IMR-90 (cell line): Measurements from ENCODE around the gene TNKS2. TPM values are rescaled to one million over a fixed set of nuclear protein-coding genes. Genes with fewer than 3 reads are reported as not detected.

Source experiments
- ATAC-seq: fragments of 200-7000 bp; cut with Tn5 transposase; 2 replicates; pipeline ENCODE4 v1.9.1; 2020; ENCODE audit warnings: low read depth, mild to moderate bottlenecking, moderate library complexity
- BruUV-seq: library from RNA; stranded (reverse); fragments of 400-500 nt; replicated peaks from 2 replicates; lab custom pipeline; 2021; lab: Mats Ljungman, UMichigan
- CTCF ChIA-PET: fragments of 300-600 bp; formaldehyde crosslinking; extraction: SDS; loops from one replicate; lab custom pipeline; 2021; ENCODE audit warnings: antibody characterized with exemption; lab: Yijun Ruan, JAX
- POLR2A ChIA-PET: fragments of 300-600 bp; sonication (Branson Sonifier 250); formaldehyde crosslinking; loops from one replicate; lab custom pipeline; 2022; ENCODE audit warnings: antibody characterized with exemption; ENCODE audit not compliant: unreplicated experiment; lab: Charles Lee
- DNase-seq: peaks from one replicate; pipeline ENCODE4 v3.0.0; 2013
- H2AFZ ChIP-seq: replicated peaks from 2 replicates; pipeline ENCODE3; 2013; ENCODE audit warnings: low read length, mild to moderate bottlenecking; ENCODE audit not compliant: poor library complexity
- H2AK5ac ChIP-seq: 2 replicates; pipeline ENCODE4 v1.6.1; 2013; ENCODE audit warnings: low read depth, low read length, inconsistent platforms
- H2AK9ac ChIP-seq: replicated peaks from 2 replicates; pipeline ENCODE3; 2013; ENCODE audit warnings: mild to moderate bottlenecking, low read depth, low read length, moderate library complexity; ENCODE audit not compliant: poor library complexity
- H2BK120ac ChIP-seq: 2 replicates; pipeline ENCODE4 v1.6.1; 2013; ENCODE audit warnings: low read depth, low read length, inconsistent platforms
- H2BK15ac ChIP-seq: 3 replicates; pipeline ENCODE4 v1.6.1; 2013; ENCODE audit warnings: low read depth, low read length, inconsistent platforms
- H2BK20ac ChIP-seq: 2 replicates; pipeline ENCODE4 v1.6.1; 2013; ENCODE audit warnings: low read depth, mild to moderate bottlenecking, inconsistent platforms, low read length, moderate library complexity
- H2BK5ac ChIP-seq: 2 replicates; pipeline ENCODE4 v1.6.1; 2013; ENCODE audit warnings: mild to moderate bottlenecking, low read depth, low read length, inconsistent platforms; ENCODE audit not compliant: poor library complexity, severe bottlenecking
- H3K14ac ChIP-seq: replicated peaks from 2 replicates; pipeline ENCODE4 v1.6.1; 2013; ENCODE audit warnings: low read depth, low read length, inconsistent platforms
- H3K18ac ChIP-seq: 2 replicates; pipeline ENCODE4 v1.6.1; 2013; ENCODE audit warnings: low read depth, low read length, control low read depth
- H3K23ac ChIP-seq: 2 replicates; pipeline ENCODE4 v1.6.1; 2013; ENCODE audit warnings: low read depth, low read length, inconsistent platforms
- H3K27ac ChIP-seq: 2 replicates; pipeline ENCODE4 v1.5.1; 2013; ENCODE audit warnings: mild to moderate bottlenecking, control low read depth, low read length; ENCODE audit not compliant: insufficient read depth
- H3K27me3 ChIP-seq: 2 replicates; pipeline ENCODE4 v1.6.1; 2013; ENCODE audit warnings: low read length; ENCODE audit not compliant: control insufficient read depth, insufficient read depth
- H3K36me3 ChIP-seq: 2 replicates; pipeline ENCODE4 v1.6.1; 2013; ENCODE audit warnings: low read length, mixed read lengths; ENCODE audit not compliant: control insufficient read depth, insufficient read depth
- H3K4ac ChIP-seq: 2 replicates; pipeline ENCODE4 v1.6.1; 2013; ENCODE audit warnings: low read depth, low read length, inconsistent platforms
- H3K4me1 ChIP-seq: 2 replicates; pipeline ENCODE4 v1.6.1; 2013; ENCODE audit warnings: low read length, mixed read lengths; ENCODE audit not compliant: control insufficient read depth, insufficient read depth
- H3K4me2 ChIP-seq: 2 replicates; pipeline ENCODE4 v1.6.1; 2013; ENCODE audit warnings: low read depth, mild to moderate bottlenecking, control low read depth, low read length, moderate library complexity
- H3K4me3 ChIP-seq: 2 replicates; pipeline ENCODE4 v1.5.1; 2013; ENCODE audit warnings: low read depth, mild to moderate bottlenecking, control low read depth, low read length, moderate library complexity; ENCODE audit not compliant: insufficient read depth
- H3K56ac ChIP-seq: 2 replicates; pipeline ENCODE4 v1.6.1; 2013; ENCODE audit warnings: low read length, inconsistent platforms; ENCODE audit not compliant: insufficient read depth; ENCODE audit errors: extremely low read depth
- H3K79me1 ChIP-seq, 2 experiments: 2 replicates each; pipeline ENCODE4 v1.6.1; 2013; ENCODE audit warnings: low read length in 2 of 2, inconsistent platforms in 1 of 2, low read depth in 1 of 2
- H3K9ac ChIP-seq: 2 replicates; pipeline ENCODE4 v1.6.1; 2013; ENCODE audit warnings: low read depth, low read length, control low read depth
- H3K9me1 ChIP-seq: 2 replicates; pipeline ENCODE4 v1.6.1; 2013; ENCODE audit warnings: low read length, inconsistent platforms; ENCODE audit not compliant: insufficient read depth
- H3K9me3 ChIP-seq: 2 replicates; pipeline ENCODE4 v1.6.1; 2013; ENCODE audit warnings: low read length; ENCODE audit not compliant: control insufficient read depth, insufficient read depth
- H4K20me1 ChIP-seq: 2 replicates; pipeline ENCODE4 v1.6.1; 2013; ENCODE audit warnings: low read length, inconsistent platforms; ENCODE audit not compliant: insufficient read depth
- H4K5ac ChIP-seq: 2 replicates; pipeline ENCODE4 v1.6.1; 2013; ENCODE audit warnings: mild to moderate bottlenecking, low read depth, low read length, control low read depth
- H4K8ac ChIP-seq, 2 experiments: 2 replicates each; pipeline ENCODE4 v1.6.1; 2013; ENCODE audit warnings: low read depth in 2 of 2, low read length in 2 of 2, control low read depth in 1 of 2, inconsistent platforms in 1 of 2
- H4K91ac ChIP-seq: 2 replicates; pipeline ENCODE4 v1.6.1; 2013; ENCODE audit warnings: low read depth, low read length, inconsistent platforms; ENCODE audit not compliant: insufficient read depth
- BHLHE40 ChIP-seq: fragments of 150-350 bp; IDR thresholded peaks from 2 replicates; pipeline ENCODE4 v1.6.1; 2016; ENCODE audit warnings: mild to moderate bottlenecking, low read depth, low read length
- CTCF ChIP-seq: conservative IDR thresholded peaks from 2 replicates; pipeline ENCODE4 v1.5.1; 2012; ENCODE audit warnings: mild to moderate bottlenecking, low read depth, low read length, improper control_type of control experiment
- FOS ChIP-seq: fragments of 150-350 bp; IDR thresholded peaks from 2 replicates; pipeline ENCODE4 v1.6.1; 2016; ENCODE audit warnings: low read depth, low read length
- MXI1 ChIP-seq: IDR thresholded peaks from 2 replicates; pipeline ENCODE4 v1.6.1; 2012; ENCODE audit warnings: low read depth, mild to moderate bottlenecking, low read length, moderate library complexity, borderline replicate concordance
- POLR2A ChIP-seq: IDR thresholded peaks from 2 replicates; pipeline ENCODE4 v1.6.1; 2012; ENCODE audit warnings: mild to moderate bottlenecking, low read depth, low read length
- RAD21 ChIP-seq: IDR thresholded peaks from 2 replicates; pipeline ENCODE4 v1.6.1; 2012; ENCODE audit warnings: low read length, improper control_type of control experiment
- SMC3 ChIP-seq: fragments of 150-350 bp; IDR thresholded peaks from 2 replicates; pipeline ENCODE4 v1.6.1; 2016; ENCODE audit warnings: low read depth, mild to moderate bottlenecking, antibody characterized with exemption, low read length, moderate library complexity
- WGBS, 2 experiments: methylation state at CpG; one replicate each; pipeline versions ENCODE4 v1.1.5 to v1.1.7; 2013; ENCODE audit warnings: missing lambda C conversion rate in 2 of 2; ENCODE audit not compliant: insufficient read length in 1 of 2; ENCODE audit errors: extremely low coverage in 2 of 2; 5-methylcytosine and 5-hydroxymethylcytosine counted together
- dilution Hi-C: fragments of 300-500 bp; cut with HindIII; formaldehyde crosslinking; loops from one replicate; pipeline ENCODE4 v1.14.3; 2018; ENCODE audit warnings: low sequenced_read_pairs; ENCODE audit not compliant: unreplicated experiment
- in situ Hi-C: fragments of 300-500 bp; cut with MboI; formaldehyde crosslinking; loops from 3 replicates; pipeline ENCODE4 v1.14.3; 2019; ENCODE audit warnings: low sequenced_read_pairs, inconsistent platforms, mixed read lengths
- intact Hi-C: fragments of 100-400 bp; cut with micrococcal nuclease; formaldehyde crosslinking; loops from 2 replicates; pipeline ENCODE4 v1.10.0; 2022
- polyA plus RNA-seq, 3 experiments: library from polyadenylated mRNA; depleted of rRNA; stranded (reverse); fragments of >200 nt; gene quantifications; 2 replicates each; pipeline ENCODE4 v1.2.3, GENCODE V29; 2012; ENCODE audit warnings: low replicate concordance in 1 of 3
- total RNA-seq: library from RNA; depleted of rRNA; stranded (reverse); fragments of >200 nt; gene quantifications from 2 replicates; pipeline ENCODE4 v1.2.3, GENCODE V29; 2012

Gene TNKS2
- total and polyA plus RNA-seq, 2 of the 4 experiments (the other 2 are of a cell fraction), result 17.0 to 41.4 TPM

- ATAC-seq, result peak; percentile 65
- dilution Hi-C loops (no loop called here), in situ Hi-C loops (no loop called here), intact Hi-C loops (loop anchor here (1.0 to 5.0 kb wide), 4 partner anchors 39 to 346 kb away; partner anchors contain the start of genes FGFBP3, HECTD2 and TNKS2)
- Histone ChIP-seq H3K36me3 (no peaks in the 10 kb centered on the region), H3K9ac (no peak overlapping the region), H2AK9ac (no peak overlapping the region), H3K56ac (no peak overlapping the region), H2BK5ac (no peak overlapping the region), H3K9me3 (peaks cover 2% of the 10 kb centered on the region; the same call in 1 of the 2 replicates), H2BK15ac (no peak overlapping the region), H3K4me3 (no peak overlapping the region), H4K91ac (no peak overlapping the region), H3K14ac (no peak overlapping the region), H3K27me3 (no peaks in the 10 kb centered on the region; the same call in 1 of the 2 replicates), H3K4me2 (no peak overlapping the region; the same call in 1 of the 2 replicates), H3K4me1 (peaks cover 8% of the 10 kb centered on the region), H3K23ac (no peak overlapping the region), H3K18ac (no peak overlapping the region), H2BK20ac (no peak overlapping the region), H2BK120ac (no peak overlapping the region), H2AK5ac (no peak overlapping the region), H3K4ac (no peak overlapping the region), H4K20me1 (no peaks in the 10 kb centered on the region), H3K79me1 (no peaks in the 10 kb centered on the region), H3K27ac (no peak overlapping the region), H3K9me1 (no peaks in the 10 kb centered on the region), H4K5ac (no peak overlapping the region), H4K8ac (no peak overlapping the region), H2AFZ (no peak overlapping the region)
- no TSS peak for BruUV-seq
- ChIA-PET CTCF (interaction anchor here (0.6 to 1.6 kb wide), 6 partner anchors 9 to 764 kb away, joined by 3 to 6 read pairs (median 4); partner anchors contain the start of gene PPP1R3C), POLR2A (no interaction called here)
- TF ChIP-seq CTCF (peak; percentile 64), RAD21 (peak; percentile 74), MXI1 (no peak), FOS (no peak), SMC3 (peak; percentile 63), BHLHE40 (no peak), POLR2A (no peak)
- peak; percentile 75 for DNase-seq
- WGBS, 2 experiments, result 67% methylated on average over 1 of the region's 3 CpGs; no CpG with 5 or more reads in 1 of the 2 experiments
These were observed 39.7 kb upstream of the TNKS2 start for GRCh38 chr10:91758303-91759146.
